K562 (cell line): ENCODE results near the gene GPR68. TPM values are rescaled to one million over a fixed set of nuclear protein-coding genes. Genes with fewer than 3 reads are reported as not detected.

Experiments
- ATAC-seq: fragments of 200-7000 bp; cut with Tn5 transposase; 3 replicates; pipeline ENCODE4 v1.9.1; 2020; ENCODE audit warnings: moderate library complexity
- BruUV-seq: library from RNA; stranded (reverse); fragments of 400-500 nt; replicated peaks from 2 replicates; lab custom pipeline; 2021; lab: Mats Ljungman, UMichigan
- CTCF ChIA-PET: fragments of 300-600 bp; formaldehyde crosslinking; extraction: SDS; loops from one replicate; lab custom pipeline; 2021; ENCODE audit warnings: low intra/inter-chr PET ratio; lab: Yijun Ruan, JAX
- POLR2A ChIA-PET: fragments of 300-600, 350-650 bp; sonication (Branson Sonifier 250); formaldehyde crosslinking; extraction: SDS; loops from one replicate; lab custom pipeline; 2021; ENCODE audit warnings: antibody characterized with exemption, inconsistent platforms; lab: Yijun Ruan, JAX
- DNase-seq, 4 experiments: peaks; one replicate each; pipeline versions ENCODE4 v3.0.0 to v3.0.0-alpha.2; 2011 to 2018; ENCODE audit warnings: low spot score in 3 of 4, mixed read lengths in 3 of 4; ENCODE audit errors: extremely low read depth in 1 of 4
- FAIRE-seq: peaks from 2 replicates; lab custom pipeline; 2011; peaks lifted over from hg19 to GRCh38; lab: Jason Lieb, UNC
- H2AFZ ChIP-seq: 2 replicates; pipeline ENCODE4 v1.6.0; 2011; ENCODE audit warnings: low read depth, low read length, control low read depth, inconsistent platforms
- H3K27ac ChIP-seq: fragments of 200-600 bp; 3 replicates; pipeline ENCODE4 v1.8.0; 2011; ENCODE audit warnings: low read depth, mild to moderate bottlenecking, control low read depth, inconsistent platforms, low read length, moderate library complexity, mixed read lengths; ENCODE audit errors: extremely low read depth
- H3K27me3 ChIP-seq, 2 experiments: fragments of 300-600 bp in 1 of 2; 2 replicates in 1 of 2; 3 replicates in 1 of 2; pipeline versions ENCODE4 v1.6.0 to v1.8.0; 2011; ENCODE audit warnings: inconsistent platforms in 2 of 2, low read length in 2 of 2, mild to moderate bottlenecking in 1 of 2, mixed read lengths in 1 of 2, moderate library complexity in 1 of 2; ENCODE audit not compliant: control insufficient read depth in 2 of 2, insufficient read depth in 2 of 2
- H3K36me3 ChIP-seq: fragments of 300-600 bp; 3 replicates; pipeline ENCODE4 v1.8.0; 2011; ENCODE audit warnings: mild to moderate bottlenecking, low read length, inconsistent platforms; ENCODE audit not compliant: control insufficient read depth, insufficient read depth
- H3K4me1 ChIP-seq, 2 experiments: fragments of 200-600 bp in 1 of 2; replicated peaks in 1 of 2; 2 replicates in 1 of 2; 3 replicates in 1 of 2; pipeline versions ENCODE4 v1.5.1 to v1.8.0; 2011; ENCODE audit warnings: inconsistent platforms in 2 of 2, low read length in 2 of 2, mild to moderate bottlenecking in 1 of 2, mixed read lengths in 1 of 2, moderate library complexity in 1 of 2; ENCODE audit not compliant: control insufficient read depth in 2 of 2, insufficient read depth in 2 of 2
- H3K4me2 ChIP-seq: 2 replicates; pipeline ENCODE4 v1.6.1; 2011; ENCODE audit warnings: low read length, control low read depth, inconsistent platforms, mixed read lengths; ENCODE audit not compliant: insufficient read depth
- H3K4me3 ChIP-seq: fragments of 200-600 bp; sonication (generic), shearing (Covaris generic); 2 replicates; pipeline ENCODE4 v1.5.1; 2016; ENCODE audit warnings: control low read depth, inconsistent platforms
- H3K79me2 ChIP-seq: fragments of 200-600 bp; 3 replicates; pipeline ENCODE4 v1.8.0; 2011; ENCODE audit warnings: low read length, inconsistent platforms; ENCODE audit not compliant: control insufficient read depth, insufficient read depth
- H3K9ac ChIP-seq, 2 experiments: 2 replicates each; pipeline versions ENCODE4 v1.6.0 to v1.6.1; 2011; ENCODE audit warnings: low read depth in 2 of 2, low read length in 2 of 2, control low read depth in 1 of 2, inconsistent platforms in 1 of 2, mild to moderate bottlenecking in 1 of 2, mixed read lengths in 1 of 2; ENCODE audit not compliant: insufficient read depth in 1 of 2
- H3K9me1 ChIP-seq: one replicate; pipeline ENCODE4 v1.6.0; 2011; ENCODE audit warnings: inconsistent platforms, mild to moderate bottlenecking, low read length, moderate library complexity; ENCODE audit not compliant: control insufficient read depth, insufficient read depth
- H3K9me3 ChIP-seq: replicated peaks from 2 replicates; pipeline ENCODE4 v1.5.1; 2011; ENCODE audit warnings: low read depth, low read length, inconsistent platforms; ENCODE audit not compliant: control insufficient read depth, insufficient read depth
- H4K20me1 ChIP-seq: replicated peaks from 2 replicates; pipeline ENCODE4 v1.6.1; 2011; ENCODE audit warnings: low read length, inconsistent platforms, mixed read lengths; ENCODE audit not compliant: control insufficient read depth, insufficient read depth
- GATA2 ChIP-seq: sonication (generic); formaldehyde crosslinking; IDR thresholded peaks from 2 replicates; pipeline ENCODE4 v1.4.0; 2020; ENCODE audit warnings: mild to moderate bottlenecking, missing genetic modification reagents
- HEY1 ChIP-seq: fragments of 250-450 bp; sonication (Bioruptor Pico); IDR thresholded peaks from 2 replicates; pipeline ENCODE4 v1.5.0; 2020; ENCODE audit warnings: mild to moderate bottlenecking, moderate library complexity, borderline replicate concordance
- HSF4 ChIP-seq: fragments of 250-450 bp; sonication (Bioruptor Pico); IDR thresholded peaks from 2 replicates; pipeline ENCODE4 v2.1.2; 2022; ENCODE audit warnings: mild to moderate bottlenecking, moderate library complexity, borderline replicate concordance
- IFI16 ChIP-seq: fragments of 250-450 bp; sonication (Bioruptor Pico); IDR thresholded peaks from 2 replicates; pipeline ENCODE4 v2.1.2; 2022; ENCODE audit warnings: mild to moderate bottlenecking, inconsistent platforms
- POLR2G ChIP-seq: fragments of 200-400 bp; formaldehyde crosslinking; IDR thresholded peaks from 2 replicates; pipeline ENCODE4 v1.6.1; 2017; ENCODE audit warnings: low read depth, mild to moderate bottlenecking, antibody characterized with exemption, low read length, moderate library complexity
- RBM34 ChIP-seq: fragments of 200-400 bp; formaldehyde crosslinking; IDR thresholded peaks from 2 replicates; pipeline ENCODE4 v1.6.1; 2018; ENCODE audit warnings: low read length, borderline replicate concordance; ENCODE audit not compliant: insufficient read depth
- SAFB ChIP-seq: fragments of 200-400 bp; formaldehyde crosslinking; IDR thresholded peaks from 2 replicates; pipeline ENCODE4 v1.6.1; 2017; ENCODE audit warnings: low read depth, low read length, borderline replicate concordance
- ZNF699 ChIP-seq: fragments of 250-450 bp; sonication (Bioruptor Pico); IDR thresholded peaks from 2 replicates; pipeline ENCODE4 v1.8.0; 2021; ENCODE audit warnings: mild to moderate bottlenecking, moderate library complexity; ENCODE audit not compliant: insufficient replicate concordance
- ZZZ3 ChIP-seq: fragments of 450-650 bp; IDR thresholded peaks from 2 replicates; pipeline ENCODE4 v1.6.1; 2016; ENCODE audit warnings: antibody characterized with exemption, mild to moderate bottlenecking, moderate library complexity
- WGBS: fragments of 100-300 bp; shearing (Covaris generic); methylation state at CpG from one replicate; pipeline ENCODE4 v1.1.6; 2016; ENCODE audit warnings: low coverage, mixed read lengths; ENCODE audit not compliant: insufficient coverage; ENCODE audit errors: missing lambda C conversion rate; 5-methylcytosine and 5-hydroxymethylcytosine counted together
- in situ Hi-C: fragments of 300-500 bp; cut with MboI; formaldehyde crosslinking; loops from 4 replicates; pipeline ENCODE4 v1.15.0; 2018; ENCODE audit warnings: inconsistent platforms, mixed read lengths
- intact Hi-C: fragments of 100-400 bp; cut with micrococcal nuclease; formaldehyde crosslinking; loops from 2 replicates; pipeline ENCODE4 v1.14.2; 2022
- polyA plus RNA-seq, 8 experiments: library from polyadenylated mRNA; depleted of rRNA in 4 of 8; stranded (reverse) in 5 of 8; unstranded in 3 of 8; fragments of >200 nt; fragmentation: Nextera tagmentation in 2 of 8; fragmentation: Illumina TruSeq in 1 of 8; extraction: Ambion mirVana in 2 of 8; extraction: Trizol in 1 of 8; gene quantifications; 2 replicates each; pipeline versions ENCODE4 v1.2.1 to v1.2.3, GENCODE V29; 2011 to 2014; ENCODE audit warnings: inconsistent platforms in 1 of 8, missing spikeins in 1 of 8
- total RNA-seq, 7 experiments: library from RNA; depleted of rRNA in 6 of 7; stranded (reverse); fragments of >200 nt in 6 of 7; fragmentation: Illumina TruSeq in 2 of 7; extraction: Trizol in 2 of 7; gene quantifications; 2 replicates each; pipeline versions ENCODE4 v1.2.1 to v1.2.3, GENCODE V29; 2011 to 2021; ENCODE audit warnings: low replicate concordance in 1 of 7

The GPR68 gene
- total and polyA plus RNA-seq, 9 of the 15 experiments (the other 6 are each of a cell fraction or from before 2014, with no cell fraction given) = 0.41 to 9.4 (median 3.7) TPM

DNA sequence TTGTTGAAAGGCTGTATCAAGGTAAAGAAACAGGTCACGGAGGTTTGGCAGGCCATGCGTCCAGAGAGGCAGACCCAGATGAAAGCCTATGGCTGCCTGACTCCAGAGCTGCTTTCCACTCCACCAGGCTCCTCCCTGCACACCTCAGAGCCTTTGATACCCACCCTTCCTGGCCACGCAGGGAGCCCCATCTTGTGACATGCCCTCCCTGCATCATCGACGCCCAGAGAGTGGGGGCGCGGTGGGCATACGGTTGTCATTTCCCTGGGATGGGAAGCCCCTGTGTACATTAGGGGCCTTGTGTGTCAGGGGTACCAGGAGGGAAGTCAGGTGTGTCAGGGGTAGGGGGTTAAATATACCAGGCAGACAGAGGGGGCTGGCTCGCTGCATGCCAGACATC is 30.3 kb upstream of the GPR68 start (continued):
- TF ChIP-seq GATA2 (CRISPR knock-in tag) = no peak

- H3K27me3 ChIP-seq = no peaks in the 10 kb centered on the region
- BruUV-seq = no TSS peak
- H3K4me1 ChIP-seq = peaks cover 10 to 16% of the 10 kb centered on the region in 2 experiments
- no peak for DNase-seq
- ChIA-PET POLR2A (no interaction called here), CTCF (no interaction called here)
- no peaks in the 10 kb centered on the region for H3K79me2 ChIP-seq
- WGBS = 70% methylated on average over 4 of the region's 13 CpGs
- intact Hi-C loops = no loop called here
- H3K4me2 ChIP-seq = no peak overlapping the region
- no peaks in the 10 kb centered on the region for H4K20me1 ChIP-seq
- H3K27ac ChIP-seq = no peak overlapping the region
- H3K36me3 ChIP-seq = peaks cover 31% of the 10 kb centered on the region
- no peak for TF ChIP-seq ZNF699
- TF ChIP-seq RBM34 = no peak
- TF ChIP-seq HSF4 (CRISPR knock-in tag) = no peak
- TF ChIP-seq SAFB = no peak
- TF ChIP-seq IFI16 (CRISPR knock-in tag) = no peak
- no peak for TF ChIP-seq POLR2G
- TF ChIP-seq ZZZ3 = no peak
- no peak for TF ChIP-seq HEY1
- TF ChIP-seq, all 486 proteins: peak for 0
- no peaks in the 10 kb centered on the region for H3K9me3 ChIP-seq
- H3K9me1 ChIP-seq = no peaks in the 10 kb centered on the region
- H3K9ac ChIP-seq = no peak overlapping the region
- no peak for ATAC-seq
- FAIRE-seq = no peak
- no peak overlapping the region for H2AFZ ChIP-seq
- in situ Hi-C loops = no loop called here
- H3K4me3 ChIP-seq = no peak overlapping the region
These were observed 29.4 kb upstream of the GPR68 start for GRCh38 chr14:91273885-91274273.
